ENCODE measurements around the gene SHISAL1.

SHISAL1 gene

GRCh38 chr22:44288913-44289312 lies 23.8 kb downstream of the SHISAL1 start:
- Histone ChIP-seq H2AK5ac (ENCODE audit: low read length) (no peak overlapping the region), H2AFZ (ENCODE audit: insufficient read depth, low read length, poor library complexity) (no peak overlapping the region), H2BK120ac (ENCODE audit: insufficient read depth, low read length, poor library complexity) (no peak overlapping the region), H3K79me1 (ENCODE audit: low read length) (no peaks in the 10 kb centered on the region), H3K4me3 (ENCODE audit: low read depth, low read length) (no peak overlapping the region), H3K4ac (ENCODE audit: low read depth, low read length) (no peak overlapping the region), H3K27me3 (ENCODE audit: insufficient read depth, low read length) (no peaks in the 10 kb centered on the region), H3K9me3 (ENCODE audit: insufficient read depth, low read depth, low read length) (no peaks in the 10 kb centered on the region), H3K27ac (ENCODE audit: low read depth, low read length) (no peak overlapping the region), H4K91ac (ENCODE audit: low read depth, low read length) (no peak overlapping the region), H3K4me1 (ENCODE audit: control insufficient read depth in 1 of 2, insufficient read depth in 2 of 2, low read length in 2 of 2) (no peaks in the 10 kb centered on the region), H3K23ac (ENCODE audit: low read length) (no peak overlapping the region), H2BK5ac (ENCODE audit: low read depth, low read length, poor library complexity) (no peak overlapping the region), H3K14ac (ENCODE audit: low read length) (no peak overlapping the region), H4K12ac (ENCODE audit: low read depth, low read length) (no peak overlapping the region), H4K8ac (ENCODE audit: low read depth, low read length) (no peak overlapping the region), H2BK12ac (ENCODE audit: low read length) (no peak overlapping the region), H3K18ac (ENCODE audit: low read length) (no peak overlapping the region), H3K9ac (ENCODE audit: low read length) (no peak overlapping the region), H3K4me2 (ENCODE audit: low read length) (no peak overlapping the region), H3K36me3 (ENCODE audit: control insufficient read depth in 1 of 2, insufficient read depth in 2 of 2, low read length in 2 of 2) (no peaks in the 10 kb centered on the region), H3K79me2 (ENCODE audit: control insufficient read depth, insufficient read depth, low read length, poor library complexity) (no peaks in the 10 kb centered on the region)
- no peak for DNase-seq
- WGBS (ENCODE audit: extremely low coverage, insufficient coverage, insufficient read length), result no CpG with 5 or more reads among the region's 4 CpGs

GRCh38 chr22:44287741-44288140 lies 25.0 kb downstream of the SHISAL1 start:
- no peak overlapping the region for H3K4ac ChIP-seq (ENCODE audit: low read depth, low read length)
- no peak overlapping the region for H2AK5ac ChIP-seq (ENCODE audit: low read length)
- H4K12ac ChIP-seq (ENCODE audit: low read depth, low read length), result no peak overlapping the region
- no peak overlapping the region for H3K18ac ChIP-seq (ENCODE audit: low read length)
- H3K79me2 ChIP-seq (ENCODE audit: control insufficient read depth, insufficient read depth, low read length, poor library complexity), result no peaks in the 10 kb centered on the region
- no peak overlapping the region for H4K91ac ChIP-seq (ENCODE audit: low read depth, low read length)
- no peak overlapping the region for H3K4me3 ChIP-seq (ENCODE audit: low read depth, low read length)
- no peak overlapping the region for H2BK12ac ChIP-seq (ENCODE audit: low read length)
- H3K14ac ChIP-seq (ENCODE audit: low read length), result no peak overlapping the region
- H3K27me3 ChIP-seq (ENCODE audit: insufficient read depth, low read length), result no peaks in the 10 kb centered on the region
- DNase-seq, result no peak
- H3K4me2 ChIP-seq (ENCODE audit: low read length), result no peak overlapping the region
- H2BK120ac ChIP-seq (ENCODE audit: insufficient read depth, low read length, poor library complexity), result no peak overlapping the region
- H3K27ac ChIP-seq (ENCODE audit: low read depth, low read length), result no peak overlapping the region
- H3K4me1 ChIP-seq (ENCODE audit: control insufficient read depth in 1 of 2, insufficient read depth in 2 of 2, low read length in 2 of 2), result no peaks in the 10 kb centered on the region
- WGBS (ENCODE audit: extremely low coverage, insufficient coverage, insufficient read length), result no CpG with 5 or more reads among the region's 13 CpGs
- H3K9me3 ChIP-seq (ENCODE audit: insufficient read depth, low read depth, low read length), result peaks cover 4% of the 10 kb centered on the region
- H2AFZ ChIP-seq (ENCODE audit: insufficient read depth, low read length, poor library complexity), result no peak overlapping the region
- no peaks in the 10 kb centered on the region for H3K36me3 ChIP-seq (ENCODE audit: control insufficient read depth in 1 of 2, insufficient read depth in 2 of 2, low read length in 2 of 2)
- no peak overlapping the region for H4K8ac ChIP-seq (ENCODE audit: low read depth, low read length)
- H3K79me1 ChIP-seq (ENCODE audit: low read length), result no peaks in the 10 kb centered on the region
- no peak overlapping the region for H3K9ac ChIP-seq (ENCODE audit: low read length)
- no peak overlapping the region for H2BK5ac ChIP-seq (ENCODE audit: low read depth, low read length, poor library complexity)
- H3K23ac ChIP-seq (ENCODE audit: low read length), result no peak overlapping the region

GRCh38 chr22:44287121-44287693 lies 25.5 kb downstream of the SHISAL1 start:
- Histone ChIP-seq H3K79me1 (ENCODE audit: low read length) (no peaks in the 10 kb centered on the region), H3K79me2 (ENCODE audit: control insufficient read depth, insufficient read depth, low read length, poor library complexity) (no peaks in the 10 kb centered on the region), H2BK5ac (ENCODE audit: low read depth, low read length, poor library complexity) (no peak overlapping the region)

GRCh38 chr22:44286646-44287045 lies 26.1 kb downstream of the SHISAL1 start:
- no peak overlapping the region for H2BK120ac ChIP-seq (ENCODE audit: insufficient read depth, low read length, poor library complexity)
- H2AK5ac ChIP-seq (ENCODE audit: low read length), result no peak overlapping the region
- no peaks in the 10 kb centered on the region for H3K36me3 ChIP-seq (ENCODE audit: control insufficient read depth in 1 of 2, insufficient read depth in 2 of 2, low read length in 2 of 2)
- no peak overlapping the region for H2BK12ac ChIP-seq (ENCODE audit: low read length)
- H4K12ac ChIP-seq (ENCODE audit: low read depth, low read length), result no peak overlapping the region
- no peak overlapping the region for H3K9ac ChIP-seq (ENCODE audit: low read length)
- no peaks in the 10 kb centered on the region for H3K27me3 ChIP-seq (ENCODE audit: insufficient read depth, low read length)
- no peak overlapping the region for H3K14ac ChIP-seq (ENCODE audit: low read length)
- no peak overlapping the region for H3K4ac ChIP-seq (ENCODE audit: low read depth, low read length)
- peaks cover 4% of the 10 kb centered on the region for H3K9me3 ChIP-seq (ENCODE audit: insufficient read depth, low read depth, low read length)
- no peaks in the 10 kb centered on the region for H3K79me2 ChIP-seq (ENCODE audit: control insufficient read depth, insufficient read depth, low read length, poor library complexity)
- no peak overlapping the region for H4K8ac ChIP-seq (ENCODE audit: low read depth, low read length)
- H3K18ac ChIP-seq (ENCODE audit: low read length), result no peak overlapping the region
- no peak overlapping the region for H4K91ac ChIP-seq (ENCODE audit: low read depth, low read length)
- no peak overlapping the region for H3K23ac ChIP-seq (ENCODE audit: low read length)
- DNase-seq, result no peak
- H2BK5ac ChIP-seq (ENCODE audit: low read depth, low read length, poor library complexity), result no peak overlapping the region
- no peak overlapping the region for H3K27ac ChIP-seq (ENCODE audit: low read depth, low read length)
- no peaks in the 10 kb centered on the region for H3K4me1 ChIP-seq (ENCODE audit: control insufficient read depth in 1 of 2, insufficient read depth in 2 of 2, low read length in 2 of 2)
- H2AFZ ChIP-seq (ENCODE audit: insufficient read depth, low read length, poor library complexity), result no peak overlapping the region
- no CpG with 5 or more reads among the region's 19 CpGs for WGBS (ENCODE audit: extremely low coverage, insufficient coverage, insufficient read length)
- no peaks in the 10 kb centered on the region for H3K79me1 ChIP-seq (ENCODE audit: low read length)
- no peak overlapping the region for H3K4me3 ChIP-seq (ENCODE audit: low read depth, low read length)
- H3K4me2 ChIP-seq (ENCODE audit: low read length), result no peak overlapping the region

More at GRCh38 chr22:44287121-44287693, 25.5 kb downstream of the SHISAL1 start:
- Histone ChIP-seq H2AK5ac (ENCODE audit: low read length) (no peak overlapping the region), H3K4ac (ENCODE audit: low read depth, low read length) (no peak overlapping the region), H4K12ac (ENCODE audit: low read depth, low read length) (no peak overlapping the region), H3K14ac (ENCODE audit: low read length) (no peak overlapping the region), H2BK12ac (ENCODE audit: low read length) (no peak overlapping the region), H3K4me2 (ENCODE audit: low read length) (no peak overlapping the region), H2BK120ac (ENCODE audit: insufficient read depth, low read length, poor library complexity) (no peak overlapping the region), H3K23ac (ENCODE audit: low read length) (no peak overlapping the region), H3K27me3 (ENCODE audit: insufficient read depth, low read length) (no peaks in the 10 kb centered on the region), H3K9me3 (ENCODE audit: insufficient read depth, low read depth, low read length) (peaks cover 4% of the 10 kb centered on the region), H3K18ac (ENCODE audit: low read length) (no peak overlapping the region), H4K8ac (ENCODE audit: low read depth, low read length) (no peak overlapping the region), H3K4me3 (ENCODE audit: low read depth, low read length) (no peak overlapping the region), H2AFZ (ENCODE audit: insufficient read depth, low read length, poor library complexity) (no peak overlapping the region), H3K27ac (ENCODE audit: low read depth, low read length) (no peak overlapping the region), H3K9ac (ENCODE audit: low read length) (no peak overlapping the region), H4K91ac (ENCODE audit: low read depth, low read length) (no peak overlapping the region), H3K36me3 (ENCODE audit: control insufficient read depth in 1 of 2, insufficient read depth in 2 of 2, low read length in 2 of 2) (no peaks in the 10 kb centered on the region), H3K4me1 (ENCODE audit: control insufficient read depth in 1 of 2, insufficient read depth in 2 of 2, low read length in 2 of 2) (no peaks in the 10 kb centered on the region)
- DNase-seq, result no peak
- WGBS (ENCODE audit: extremely low coverage, insufficient coverage, insufficient read length), result no CpG with 5 or more reads among the region's 10 CpGs
